Spleen (tissue), 7 donors: Measurements from ENCODE around the gene HDAC4.

ENCODE experiments used
- CTCF ChIP-seq, 11 experiments: fragments of 200-600 bp in 7 of 11; fragments of 450-650 bp in 4 of 11; sonication (generic) in 4 of 11; IDR thresholded peaks in 8 of 11; conservative IDR thresholded peaks in 3 of 11; 1 replicate in 7 of 11; 2 replicates in 4 of 11; pipeline versions ENCODE4 v1.4.0 to v1.8.0; 2016 to 2021; ENCODE audit warnings: antibody characterized with exemption in 11 of 11, inconsistent platforms in 4 of 11, mild to moderate bottlenecking in 1 of 11
- POLR2A ChIP-seq, 3 donors: fragments of 450-650 bp; IDR thresholded peaks; one replicate each; pipeline ENCODE4 v1.5.1; 2017; ENCODE audit warnings: antibody characterized with exemption in 3 of 3, mild to moderate bottlenecking in 1 of 3
- donor health status: DM: no; HTN: no; CAD: no; lungs with moderate emphysema.
- donor health status: DM: no; HTN: no; CAD: no.
- donor health status: DM: no; HTN: no; CAD: no.

GRCh38 chr2:239048736-239049135 lies 352.1 kb downstream of the HDAC4 start:
- no peak for TF ChIP-seq CTCF (IDR thresholded peaks at IDR 0.05 in 8 of 11, conservative IDR thresholded peaks at IDR 0.05 in 3 of 11)
- no peak for TF ChIP-seq POLR2A (IDR thresholded peaks at IDR 0.05)
